Fibroblast of lung (primary cell): ENCODE results near the gene GSC2.

Experiments used
- EZH2 ChIP-seq: IDR thresholded peaks from 2 replicates; pipeline ENCODE4 v1.5.1; 2012; ENCODE audit warnings: low read length, control low read depth, mild to moderate bottlenecking; ENCODE audit errors: missing control alignments
- TF ChIP-seq, protein P1 (sequence below), 2 donors: IDR thresholded peaks in 1 of 2; conservative IDR thresholded peaks in 1 of 2; 1 replicate in 1 of 2; 2 replicates in 1 of 2; pipeline ENCODE4 v1.5.1; 2011 to 2012; ENCODE audit warnings: low read length in 2 of 2, control low read depth in 1 of 2, inconsistent platforms in 1 of 2, low read depth in 1 of 2, mild to moderate bottlenecking in 1 of 2

- TF ChIP-seq, protein P1, sequence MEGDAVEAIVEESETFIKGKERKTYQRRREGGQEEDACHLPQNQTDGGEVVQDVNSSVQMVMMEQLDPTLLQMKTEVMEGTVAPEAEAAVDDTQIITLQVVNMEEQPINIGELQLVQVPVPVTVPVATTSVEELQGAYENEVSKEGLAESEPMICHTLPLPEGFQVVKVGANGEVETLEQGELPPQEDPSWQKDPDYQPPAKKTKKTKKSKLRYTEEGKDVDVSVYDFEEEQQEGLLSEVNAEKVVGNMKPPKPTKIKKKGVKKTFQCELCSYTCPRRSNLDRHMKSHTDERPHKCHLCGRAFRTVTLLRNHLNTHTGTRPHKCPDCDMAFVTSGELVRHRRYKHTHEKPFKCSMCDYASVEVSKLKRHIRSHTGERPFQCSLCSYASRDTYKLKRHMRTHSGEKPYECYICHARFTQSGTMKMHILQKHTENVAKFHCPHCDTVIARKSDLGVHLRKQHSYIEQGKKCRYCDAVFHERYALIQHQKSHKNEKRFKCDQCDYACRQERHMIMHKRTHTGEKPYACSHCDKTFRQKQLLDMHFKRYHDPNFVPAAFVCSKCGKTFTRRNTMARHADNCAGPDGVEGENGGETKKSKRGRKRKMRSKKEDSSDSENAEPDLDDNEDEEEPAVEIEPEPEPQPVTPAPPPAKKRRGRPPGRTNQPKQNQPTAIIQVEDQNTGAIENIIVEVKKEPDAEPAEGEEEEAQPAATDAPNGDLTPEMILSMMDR (conservative IDR thresholded peaks at IDR 0.05 in 1 of 2, IDR thresholded peaks at IDR 0.05 in 1 of 2; ENCODE audit: low read depth in 1 of 2, low read length in 2 of 2) = no peak
- no peak for TF ChIP-seq EZH2
These were observed 26.6 kb upstream of the GSC2 start for GRCh38 chr22:19176732-19177131.
